ENCODE measurements around the gene ZBTB7B.
"Not testable (repeated sequence)": the region's sequence is repeated elsewhere in the genome, so short reads cannot be mapped to it uniquely, and the experiment has no call there.

Gene ZBTB7B

GRCh38 chr1:154986736-154987135, 15.9 kb upstream of the ZBTB7B start:
- DNase-seq (ENCODE audit: extremely low read depth in 1 of 2, low read depth in 1 of 2) = not testable (repeated sequence)

GRCh38 chr1:154987326-154987725, 15.3 kb upstream of the ZBTB7B start:
- no peak for DNase-seq (ENCODE audit: extremely low read depth in 1 of 2, low read depth in 1 of 2)

DNA sequence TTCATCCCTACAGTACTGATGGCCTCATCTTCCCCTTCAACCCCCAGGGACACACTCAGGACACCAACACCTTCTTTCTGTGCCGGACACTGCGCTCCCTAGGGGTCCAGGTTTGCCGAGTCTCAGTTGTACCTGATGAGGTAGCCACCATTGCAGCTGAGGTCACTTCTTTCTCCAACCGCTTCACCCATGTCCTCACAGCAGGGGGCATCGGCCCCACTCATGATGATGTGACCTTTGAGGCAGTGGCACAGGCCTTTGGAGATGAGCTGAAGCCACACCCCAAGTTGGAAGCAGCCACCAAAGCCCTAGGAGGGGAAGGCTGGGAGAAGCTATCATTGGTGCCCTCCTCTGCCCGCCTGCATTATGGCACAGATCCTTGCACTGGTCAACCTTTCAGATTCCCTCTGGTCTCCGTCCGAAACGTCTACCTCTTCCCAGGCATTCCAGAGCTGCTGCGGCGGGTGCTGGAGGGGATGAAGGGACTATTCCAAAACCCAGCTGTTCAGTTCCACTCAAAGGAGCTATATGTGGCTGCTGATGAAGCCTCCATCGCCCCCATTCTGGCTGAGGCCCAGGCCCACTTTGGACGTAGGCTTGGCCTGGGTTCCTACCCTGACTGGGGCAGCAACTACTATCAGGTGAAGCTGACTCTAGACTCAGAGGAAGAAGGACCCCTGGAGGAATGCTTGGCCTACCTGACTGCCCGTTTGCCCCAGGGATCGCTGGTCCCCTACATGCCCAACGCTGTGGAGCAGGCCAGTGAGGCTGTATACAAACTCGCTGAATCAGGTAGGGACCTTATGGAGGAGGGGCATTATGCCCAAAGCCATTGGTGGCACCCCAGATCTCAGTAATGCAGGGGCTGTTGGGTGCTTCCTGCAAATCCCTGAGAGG, 14.3 kb upstream of the ZBTB7B start:
- no peak for DNase-seq (ENCODE audit: extremely low read depth in 1 of 2, low read depth in 1 of 2)

DNA sequence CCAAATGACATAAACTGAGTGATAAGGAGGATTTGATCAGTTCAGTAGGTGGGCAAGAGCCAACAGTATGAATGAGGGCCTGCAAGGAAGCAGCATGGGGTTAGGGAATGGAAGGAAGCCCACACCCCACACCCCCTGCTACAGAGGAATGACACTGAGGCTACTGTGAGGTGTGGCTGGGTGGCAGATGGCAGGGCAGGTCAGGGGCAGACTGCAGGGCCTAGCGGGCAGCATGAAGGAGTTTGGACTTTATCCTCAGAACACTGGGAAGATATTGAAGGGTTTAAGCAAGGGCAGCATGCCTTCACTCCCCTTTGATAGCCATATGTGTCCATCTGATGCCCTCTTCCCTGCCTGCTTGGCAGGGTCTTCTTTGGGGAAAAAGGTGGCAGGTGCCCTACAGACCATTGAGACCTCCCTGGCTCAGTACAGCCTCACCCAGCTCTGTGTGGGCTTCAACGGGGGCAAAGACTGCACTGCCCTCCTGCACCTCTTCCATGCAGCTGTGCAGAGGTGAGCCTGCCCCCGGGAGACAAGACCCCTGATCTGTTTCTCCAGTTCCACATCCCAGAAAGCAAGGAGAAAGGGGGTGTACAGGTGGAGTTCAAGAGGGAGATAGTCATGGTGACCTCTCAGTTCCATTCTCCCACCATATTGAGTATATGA, 13.3 kb upstream of the ZBTB7B start:
- no peak for DNase-seq (ENCODE audit: extremely low read depth in 1 of 2, low read depth in 1 of 2)

GRCh38 chr1:154990276-154990675, 12.3 kb upstream of the ZBTB7B start:
- no peak for DNase-seq (ENCODE audit: extremely low read depth in 1 of 2, low read depth in 1 of 2)

DNA sequence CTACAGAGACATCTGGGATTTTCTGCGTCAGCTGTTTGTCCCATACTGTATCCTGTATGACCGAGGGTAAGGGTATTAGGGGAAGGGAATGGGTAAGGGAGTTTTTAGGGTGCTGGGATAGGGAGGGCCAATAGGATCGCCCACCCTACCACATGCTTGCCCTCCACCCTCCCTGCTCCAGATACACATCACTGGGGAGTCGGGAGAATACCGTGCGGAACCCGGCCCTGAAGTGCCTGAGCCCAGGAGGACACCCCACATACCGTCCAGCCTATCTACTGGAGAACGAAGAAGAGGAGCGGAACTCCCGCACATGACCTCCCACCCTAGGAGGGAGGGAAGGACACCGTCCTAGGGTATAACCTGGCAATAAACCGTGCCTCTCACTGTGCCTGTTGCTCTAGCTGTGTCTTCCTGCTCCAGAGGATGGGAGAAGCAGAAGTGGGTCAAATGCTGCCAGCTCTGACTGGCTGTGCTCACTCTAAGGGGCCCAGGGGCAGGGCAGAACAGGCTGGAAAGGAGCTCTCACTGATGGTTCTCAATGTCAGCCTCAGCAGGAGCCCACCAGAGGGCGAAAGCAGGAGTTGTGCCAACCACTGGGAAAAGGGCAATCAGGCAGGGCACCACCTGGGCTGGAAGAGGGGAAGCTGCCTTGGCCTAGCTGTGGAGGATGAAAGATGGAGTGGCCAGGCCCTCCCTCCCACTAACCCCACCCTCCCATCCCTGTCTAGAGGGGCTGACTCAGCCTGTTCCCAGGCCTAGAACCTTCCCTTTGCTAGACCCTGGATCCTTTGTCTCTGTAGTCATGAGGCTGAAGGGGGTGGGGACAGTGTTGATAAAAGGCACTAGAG, 9.7 kb upstream of the ZBTB7B start:
- DNase-seq (ENCODE audit: extremely low read depth in 1 of 2, low read depth in 1 of 2) = no peak

DNA sequence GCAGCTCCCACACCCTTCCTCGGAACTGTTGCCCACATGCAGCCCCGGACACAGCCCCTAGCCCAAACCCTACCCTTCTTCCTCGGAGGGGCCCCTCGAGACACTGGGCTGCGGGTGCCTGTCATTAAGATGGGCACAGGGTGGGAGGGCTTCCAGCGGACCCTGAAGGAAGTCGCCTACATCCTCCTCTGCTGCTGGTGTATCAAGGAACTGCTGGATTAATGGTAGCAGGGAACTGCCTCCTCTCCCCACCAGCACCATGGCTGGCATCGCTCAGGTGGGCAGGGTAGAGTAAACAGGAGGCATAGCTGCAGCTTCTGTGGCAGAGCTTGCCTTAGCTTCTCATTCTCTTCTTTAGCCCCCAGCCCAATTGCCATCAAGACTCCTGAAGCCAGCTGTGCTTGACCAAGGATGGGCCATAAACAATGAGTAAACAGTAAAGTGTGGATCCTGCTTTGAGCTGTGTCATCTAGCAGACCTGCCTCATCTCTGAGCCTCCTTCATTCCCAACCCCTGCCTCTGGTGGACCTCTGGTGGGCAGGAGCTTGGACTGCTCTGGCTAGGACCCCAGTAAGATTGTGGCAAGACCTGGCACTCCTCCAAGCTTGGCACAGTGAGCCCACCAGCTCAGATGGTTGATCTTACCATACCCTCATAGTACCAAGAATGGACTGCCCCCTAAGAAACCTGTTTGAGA, 8.9 kb upstream of the ZBTB7B start, which contains the start of gene LENEP:
TSS of gene LENEP (plus strand) at position 15 of the 697 bp plus-strand sequence. CDS start at position 37, 22 bp downstream.
- DNase-seq (ENCODE audit: extremely low read depth in 1 of 2, low read depth in 1 of 2) = no peak

GRCh38 chr1:154994269-154994587, 8.4 kb upstream of the ZBTB7B start:
- DNase-seq (ENCODE audit: extremely low read depth in 1 of 2, low read depth in 1 of 2) = no peak

DNA sequence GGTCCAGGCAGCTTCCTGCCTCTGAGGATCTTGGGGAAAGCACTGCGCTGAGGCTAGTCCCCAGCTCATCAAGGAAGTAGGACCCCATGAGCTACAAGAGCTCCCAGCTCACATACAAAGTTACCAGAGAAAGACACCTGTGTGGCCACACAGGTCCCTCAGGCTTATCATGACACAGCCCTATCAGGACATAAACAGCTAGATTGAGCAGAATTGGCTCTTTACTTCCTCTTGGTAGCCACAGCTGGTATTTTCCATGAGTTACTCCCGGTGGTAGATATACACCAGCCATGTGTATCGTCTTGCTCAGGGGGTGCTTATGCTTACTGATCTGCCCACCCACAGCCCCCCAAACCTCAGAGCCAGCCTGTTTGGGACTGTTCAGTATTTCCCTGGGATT, 8.0 kb upstream of the ZBTB7B start:
- DNase-seq (ENCODE audit: extremely low read depth in 1 of 2, low read depth in 1 of 2) = no peak

- DNase-seq (ENCODE audit: extremely low read depth in 1 of 2, low read depth in 1 of 2) = not testable (repeated sequence)
Observed at GRCh38 chr1:154995301-154995983, 7.2 kb upstream of the ZBTB7B start.

DNA sequence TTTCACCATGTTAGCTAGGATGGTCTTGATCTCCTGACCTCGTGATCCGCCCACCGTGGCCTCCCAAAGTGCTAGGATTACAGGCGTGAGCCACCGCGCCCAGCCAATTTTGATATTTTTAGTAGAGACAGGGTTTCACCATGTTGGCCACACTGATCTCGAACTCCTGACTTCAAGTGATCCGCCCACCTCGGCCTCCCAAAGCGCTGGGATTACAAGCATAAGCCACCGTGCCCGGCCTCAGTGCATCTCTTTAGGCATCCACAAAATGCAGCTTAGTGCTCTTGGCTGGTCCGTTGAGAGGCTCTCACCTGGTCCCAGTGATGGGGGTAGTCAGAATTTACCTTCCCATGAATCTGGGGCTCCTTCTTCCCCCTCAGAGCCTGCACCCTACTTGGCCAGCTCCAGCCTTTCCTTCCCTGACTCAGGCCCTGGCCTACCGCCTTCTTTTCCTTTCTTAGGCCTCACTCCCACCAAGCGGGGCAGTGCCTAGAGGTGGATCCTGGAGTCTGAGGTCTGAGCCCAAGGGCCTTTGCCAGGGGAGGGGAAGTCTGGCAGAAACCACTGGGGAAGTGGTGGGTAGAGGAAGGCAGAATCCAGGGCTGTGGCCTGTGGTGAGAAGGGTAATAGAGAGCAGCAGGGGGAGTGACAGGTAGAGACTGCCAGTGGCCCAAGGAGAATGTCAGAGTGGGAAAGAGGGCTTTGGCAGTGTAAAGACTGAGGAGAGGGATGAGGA, 5.5 kb upstream of the ZBTB7B start:
- no peak for DNase-seq (ENCODE audit: extremely low read depth in 1 of 2, low read depth in 1 of 2)

GRCh38 chr1:154998201-154998780, 4.3 kb upstream of the ZBTB7B start:
- DNase-seq (ENCODE audit: extremely low read depth in 1 of 2, low read depth in 1 of 2) = no peak

GRCh38 chr1:154998818-154999570, 3.6 kb upstream of the ZBTB7B start:
- peak; percentile 60 to 75 for DNase-seq (ENCODE audit: extremely low read depth in 1 of 2, low read depth in 1 of 2)

DNA sequence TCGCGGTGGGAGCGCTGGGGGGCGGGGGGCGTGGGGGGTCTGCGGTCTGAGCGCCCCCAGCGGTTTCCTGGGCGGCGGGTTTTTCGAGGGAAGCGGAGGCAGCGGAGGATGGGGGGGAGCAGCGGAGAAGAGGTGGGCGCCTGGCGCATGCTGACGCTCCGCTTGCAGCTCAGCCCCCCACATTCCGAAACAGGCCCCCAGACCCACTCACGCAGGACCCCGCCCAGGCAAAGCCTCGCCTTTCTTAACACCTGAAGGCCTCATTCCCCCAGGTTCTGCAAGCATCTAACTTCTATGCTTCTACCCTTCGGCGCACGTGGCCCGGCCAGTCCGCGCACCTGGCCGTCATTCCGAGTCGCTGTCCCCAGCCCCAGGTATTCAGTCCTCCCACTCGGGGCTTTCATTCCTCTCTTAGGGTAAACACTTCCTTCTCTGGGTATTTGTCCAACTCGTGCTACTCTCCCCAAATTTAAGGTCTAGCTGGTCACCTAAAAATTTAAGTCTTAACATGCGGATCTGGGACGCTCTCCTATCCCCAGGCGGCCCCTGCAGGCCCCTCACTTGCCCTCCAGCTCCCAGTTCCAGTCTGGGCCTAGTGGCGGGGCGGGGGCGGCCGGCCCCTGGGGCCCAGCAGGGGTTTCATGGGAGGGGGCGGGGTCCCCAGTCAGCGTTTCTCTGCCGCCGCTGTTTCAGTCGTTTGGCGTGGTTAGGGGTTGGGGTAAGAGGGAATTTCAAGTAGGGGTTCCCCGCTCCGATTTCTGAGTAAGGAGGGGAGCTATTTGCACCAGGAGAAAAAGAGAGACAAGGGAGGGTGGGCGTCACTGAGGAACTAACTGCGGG, 2.8 kb upstream of the ZBTB7B start:
- peak in 1 of 2 donors; percentile 66 for DNase-seq (ENCODE audit: extremely low read depth in 1 of 2, low read depth in 1 of 2)

DNA sequence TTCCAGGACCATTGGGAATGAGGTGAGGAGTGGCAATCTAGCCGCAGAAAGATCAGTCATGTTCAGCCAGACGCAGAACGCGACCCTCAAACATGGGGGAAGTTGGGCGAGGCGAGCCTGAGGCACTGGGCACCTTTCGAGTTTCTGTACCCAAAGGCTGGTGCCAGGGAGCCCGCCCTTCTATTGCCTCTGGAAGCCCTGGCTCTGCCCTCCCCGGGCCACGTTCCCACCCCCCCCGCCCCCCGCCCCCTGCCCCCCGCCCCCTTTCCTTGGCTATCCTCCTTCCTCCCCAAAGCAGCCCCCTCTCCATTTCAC, 2.2 kb upstream of the ZBTB7B start:
- DNase-seq (ENCODE audit: extremely low read depth in 1 of 2, low read depth in 1 of 2) = no peak

DNA sequence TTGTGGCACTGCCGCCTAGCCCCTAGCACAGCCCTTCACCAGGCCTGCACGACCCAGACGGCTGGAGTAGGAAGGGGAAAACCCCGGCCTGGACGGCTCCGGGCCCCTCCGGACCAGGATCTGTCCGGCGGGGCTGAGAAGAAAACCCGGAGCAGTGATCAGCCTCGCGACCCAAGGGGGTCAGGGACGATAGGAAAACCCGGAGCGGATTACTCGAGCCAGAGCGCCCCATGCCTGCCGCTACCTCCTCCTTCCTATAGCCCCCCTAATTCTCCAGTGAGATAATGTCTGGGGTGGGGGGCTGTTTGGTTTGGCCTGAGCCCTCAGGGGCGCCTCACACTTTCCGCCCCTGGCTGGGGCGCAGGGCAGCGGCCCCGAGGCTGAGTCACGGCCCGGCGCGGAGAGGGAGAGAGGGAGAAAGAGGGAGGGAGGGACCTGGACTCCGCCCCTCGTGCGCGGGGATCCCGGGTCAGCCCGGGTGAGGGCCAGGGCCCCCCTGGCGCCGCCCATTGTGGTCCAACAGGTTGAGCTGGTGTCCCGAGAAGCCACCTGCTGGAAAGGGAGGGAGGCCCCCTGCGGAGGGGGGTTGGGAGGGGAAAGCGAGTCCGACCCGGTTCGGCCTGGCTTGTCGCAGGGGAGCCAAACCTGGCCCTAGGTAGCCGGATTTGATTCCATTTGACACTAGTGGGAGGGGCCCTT, 1.7 kb upstream of the ZBTB7B start:
- peak; percentile 73 to 86 for DNase-seq (ENCODE audit: extremely low read depth in 1 of 2, low read depth in 1 of 2)

- no peak for DNase-seq (ENCODE audit: extremely low read depth in 1 of 2, low read depth in 1 of 2)
Observed at GRCh38 chr1:155001425-155001674, 1.3 kb upstream of the ZBTB7B start.
